Esophagus squamous epithelium (tissue), 5 donors: ENCODE results near the gene MCU. TPM values are rescaled to one million over a fixed set of nuclear protein-coding genes. Genes with fewer than 3 reads are reported as not detected.
"Not testable (repeated sequence)": the region's sequence is repeated elsewhere in the genome, so short reads cannot be mapped to it uniquely, and the experiment has no call there.

Source experiments
- DNase-seq: peaks from one replicate; lab custom pipeline; 2025; lab: John Stamatoyannopoulos, UW
- H3K27ac ChIP-seq, 4 donors: fragments of 200-600 bp; sonication (generic); one replicate each; pipeline ENCODE4 v1.5.1; 2016 to 2019; ENCODE audit warnings: mild to moderate bottlenecking in 1 of 4
- H3K27me3 ChIP-seq, 4 donors: fragments of 200-600 bp; sonication (generic); 1 replicate in 3 of 4; 2 replicates in 1 of 4; pipeline versions ENCODE4 v1.5.1 to v1.6.0; 2017 to 2021; ENCODE audit warnings: antibody characterized with exemption in 1 of 4
- H3K36me3 ChIP-seq, 3 donors: fragments of 200-600 bp; sonication (generic); one replicate each; pipeline ENCODE4 v1.5.1; 2016 to 2019
- H3K4me1 ChIP-seq, 3 donors: fragments of 200-600 bp; sonication (generic); one replicate each; pipeline ENCODE4 v1.5.1; 2017 to 2019
- H3K4me3 ChIP-seq, 4 donors: fragments of 200-600 bp; sonication (generic); 1 replicate in 3 of 4; 2 replicates in 1 of 4; pipeline ENCODE4 v1.5.1; 2016 to 2019; ENCODE audit warnings: mild to moderate bottlenecking in 2 of 4, moderate library complexity in 1 of 4
- H3K9me3 ChIP-seq, 3 donors: fragments of 200-600 bp; sonication (generic); one replicate each; pipeline ENCODE4 v1.5.1; 2016 to 2019
- POLR2A ChIP-seq, 4 donors: fragments of 450-650 bp; IDR thresholded peaks; one replicate each; pipeline ENCODE4 v1.6.1; 2017; ENCODE audit warnings: antibody characterized with exemption in 4 of 4, mild to moderate bottlenecking in 4 of 4, moderate library complexity in 3 of 4
- WGBS, 2 donors: methylation state at CpG; one replicate each; pipeline ENCODE4 v1.1.5; 2018; 5-methylcytosine and 5-hydroxymethylcytosine counted together
- intact Hi-C: fragments of 100-400 bp; cut with DNase I; formaldehyde crosslinking; loops from one replicate; pipeline ENCODE4 v1.15.0; 2022
- total RNA-seq, 4 donors: library from RNA; depleted of rRNA; stranded (reverse); fragments of >200 nt; gene quantifications; one replicate each; pipeline ENCODE4 v1.1.0, GENCODE V29; 2016
- TF ChIP-seq, protein P1 (sequence below), 6 experiments: fragments of 450-650 bp in 4 of 6; fragments of 200-600 bp in 2 of 6; sonication (generic) in 2 of 6; IDR thresholded peaks; one replicate each; pipeline ENCODE4 v1.5.1; 2016 to 2019; ENCODE audit warnings: antibody characterized with exemption in 6 of 6, mild to moderate bottlenecking in 4 of 6, moderate library complexity in 4 of 6
- donor health status: DM: yes; HTN: yes; CAD: no.

MCU gene
- total RNA-seq, 4 donors from 2014 or later: 19.9 to 30.0 (median 23.4) TPM

DNA sequence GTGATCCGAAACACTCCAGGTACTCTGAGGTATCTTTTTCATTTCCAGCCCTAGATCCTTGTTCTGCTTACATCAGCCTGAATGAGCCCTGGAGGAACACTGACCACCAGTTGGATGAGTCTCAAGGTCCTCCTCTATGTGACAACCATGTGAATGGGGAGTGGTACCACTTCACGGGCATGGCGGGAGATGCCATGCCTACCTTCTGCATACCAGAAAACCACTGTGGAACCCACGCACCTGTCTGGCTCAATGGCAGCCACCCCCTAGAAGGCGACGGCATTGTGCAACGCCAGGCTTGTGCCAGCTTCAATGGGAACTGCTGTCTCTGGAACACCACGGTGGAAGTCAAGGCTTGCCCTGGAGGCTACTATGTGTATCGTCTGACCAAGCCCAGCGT is 206.7 kb downstream of the MCU start:
- Histone ChIP-seq H3K4me3 (no peak overlapping the region), H3K27me3 (no peaks in the 10 kb centered on the region), H3K36me3 (no peaks in the 10 kb centered on the region), H3K27ac (no peak overlapping the region), H3K4me1 (no peaks in the 10 kb centered on the region), H3K9me3 (no peaks in the 10 kb centered on the region)
- intact Hi-C loops: no loop called here
- TF ChIP-seq, protein P1, sequence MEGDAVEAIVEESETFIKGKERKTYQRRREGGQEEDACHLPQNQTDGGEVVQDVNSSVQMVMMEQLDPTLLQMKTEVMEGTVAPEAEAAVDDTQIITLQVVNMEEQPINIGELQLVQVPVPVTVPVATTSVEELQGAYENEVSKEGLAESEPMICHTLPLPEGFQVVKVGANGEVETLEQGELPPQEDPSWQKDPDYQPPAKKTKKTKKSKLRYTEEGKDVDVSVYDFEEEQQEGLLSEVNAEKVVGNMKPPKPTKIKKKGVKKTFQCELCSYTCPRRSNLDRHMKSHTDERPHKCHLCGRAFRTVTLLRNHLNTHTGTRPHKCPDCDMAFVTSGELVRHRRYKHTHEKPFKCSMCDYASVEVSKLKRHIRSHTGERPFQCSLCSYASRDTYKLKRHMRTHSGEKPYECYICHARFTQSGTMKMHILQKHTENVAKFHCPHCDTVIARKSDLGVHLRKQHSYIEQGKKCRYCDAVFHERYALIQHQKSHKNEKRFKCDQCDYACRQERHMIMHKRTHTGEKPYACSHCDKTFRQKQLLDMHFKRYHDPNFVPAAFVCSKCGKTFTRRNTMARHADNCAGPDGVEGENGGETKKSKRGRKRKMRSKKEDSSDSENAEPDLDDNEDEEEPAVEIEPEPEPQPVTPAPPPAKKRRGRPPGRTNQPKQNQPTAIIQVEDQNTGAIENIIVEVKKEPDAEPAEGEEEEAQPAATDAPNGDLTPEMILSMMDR (IDR thresholded peaks at IDR 0.05): no peak
- no peak for TF ChIP-seq POLR2A (IDR thresholded peaks at IDR 0.05)
- 94% methylated on average over 3 to 10 of the region's 10 CpGs for WGBS, 2 donors
- no peak for DNase-seq

DNA sequence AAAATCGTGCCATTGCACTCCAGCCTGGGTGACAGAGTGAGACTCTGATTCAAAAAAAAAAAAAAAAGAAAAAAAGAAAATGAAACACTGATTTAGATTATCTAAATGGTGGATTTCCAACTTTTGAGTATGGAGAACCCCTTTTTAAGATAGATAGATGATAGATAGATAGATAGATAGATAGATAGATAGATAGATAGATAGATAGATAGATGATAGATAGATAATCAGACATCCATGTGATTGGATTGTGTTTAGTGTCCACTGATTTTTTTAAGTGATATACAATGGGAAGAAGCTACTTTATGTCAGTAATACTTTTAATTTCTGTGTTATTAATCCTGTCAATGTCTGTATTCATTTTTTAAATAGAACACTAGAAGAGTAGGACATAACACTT is 207.6 kb downstream of the MCU start:
- Histone ChIP-seq H3K9me3 (no peaks in the 10 kb centered on the region), H3K36me3 (no peaks in the 10 kb centered on the region), H3K27me3 (no peaks in the 10 kb centered on the region), H3K27ac (no peak overlapping the region), H3K4me3 (no peak overlapping the region), H3K4me1 (no peaks in the 10 kb centered on the region)
- 100% methylated on average over 1 of the region's 1 CpG for WGBS, 2 donors
- no peak for DNase-seq
- intact Hi-C loops: no loop called here
- no peak for TF ChIP-seq POLR2A (IDR thresholded peaks at IDR 0.05)
- TF ChIP-seq, protein P1 (IDR thresholded peaks at IDR 0.05): no peak

DNA sequence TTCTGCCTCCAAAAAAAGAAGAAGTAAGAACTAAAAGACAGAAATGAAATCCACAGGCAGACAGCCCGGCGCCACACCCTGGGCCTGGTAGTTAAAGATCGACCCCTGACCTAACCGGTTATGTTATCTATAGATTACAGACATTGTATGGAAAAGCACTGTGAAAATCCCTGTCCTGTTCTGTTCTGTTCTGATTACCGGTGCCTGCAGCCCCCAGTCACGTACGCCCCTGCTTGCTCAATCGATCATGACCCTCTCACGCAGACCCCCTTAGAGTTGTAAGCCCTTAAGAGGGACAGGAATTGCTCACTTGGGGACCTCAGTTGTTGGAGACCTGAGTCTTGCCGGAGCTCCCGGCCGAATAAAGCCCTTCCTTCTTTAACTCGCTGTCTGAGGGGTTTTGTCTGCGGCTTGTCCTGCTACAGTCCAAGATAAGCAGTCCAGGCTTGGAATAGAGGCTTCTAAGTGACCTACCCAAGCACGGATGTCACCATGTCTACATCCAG is 212.1 kb downstream of the MCU start:
- H3K4me1 ChIP-seq, H3K27ac ChIP-seq, H3K27me3 ChIP-seq, intact Hi-C loops, H3K4me3 ChIP-seq, DNase-seq, H3K36me3 ChIP-seq, H3K9me3 ChIP-seq: not testable (repeated sequence)
- 88 to 95% methylated on average over 11 to 12 of the region's 15 CpGs for WGBS, 2 donors

DNA sequence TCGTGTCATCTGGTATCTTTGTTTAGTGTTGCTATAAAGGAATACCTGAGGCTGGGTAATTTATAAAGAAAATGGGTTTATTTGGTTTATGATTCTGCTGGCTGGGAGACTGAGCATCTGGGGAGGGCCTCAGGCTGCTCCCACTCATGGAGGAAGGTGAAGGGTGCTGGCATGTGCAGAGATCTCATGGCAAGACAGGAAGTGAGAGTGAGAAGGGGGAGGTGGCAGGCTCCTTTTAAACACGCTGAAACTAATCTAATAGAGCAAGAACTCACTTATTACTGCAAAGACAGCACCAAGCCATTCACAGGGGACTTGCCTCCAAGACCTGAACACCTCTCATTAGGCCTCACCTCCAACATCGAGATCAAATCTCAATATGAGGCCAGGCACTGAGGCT is 212.9 kb downstream of the MCU start:
- TF ChIP-seq, protein P1 (IDR thresholded peaks at IDR 0.05): no peak
- no peak for TF ChIP-seq POLR2A (IDR thresholded peaks at IDR 0.05)
- H3K36me3 ChIP-seq: no peaks in the 10 kb centered on the region
- intact Hi-C loops: no loop called here
- no peaks in the 10 kb centered on the region for H3K4me1 ChIP-seq
- no peaks in the 10 kb centered on the region for H3K27me3 ChIP-seq
- DNase-seq: no peak
- 82 to 86% methylated on average over 3 of the region's 3 CpGs for WGBS, 2 donors
- H3K27ac ChIP-seq: no peak overlapping the region
- no peaks in the 10 kb centered on the region for H3K9me3 ChIP-seq
- H3K4me3 ChIP-seq: no peak overlapping the region

DNA sequence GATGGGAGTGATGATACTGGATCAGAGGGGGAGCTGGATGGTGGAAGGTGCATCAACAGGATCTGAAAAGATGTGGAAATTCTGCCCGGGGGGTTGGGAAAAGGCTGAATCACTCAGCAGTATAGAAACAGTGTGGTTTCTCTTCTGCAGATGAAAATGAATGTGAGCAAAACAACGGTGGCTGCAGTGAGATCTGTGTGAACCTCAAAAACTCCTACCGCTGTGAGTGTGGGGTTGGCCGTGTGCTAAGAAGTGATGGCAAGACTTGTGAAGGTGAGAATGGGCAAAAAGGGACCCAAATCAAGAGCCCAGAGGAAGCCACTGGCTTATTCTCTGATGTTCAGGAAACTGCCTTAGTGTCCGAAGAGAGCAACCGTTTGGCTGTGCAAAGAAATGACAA is 214.5 kb downstream of the MCU start:
- Histone ChIP-seq H3K4me1 (no peaks in the 10 kb centered on the region), H3K9me3 (no peaks in the 10 kb centered on the region), H3K4me3 (no peak overlapping the region), H3K27me3 (no peaks in the 10 kb centered on the region), H3K36me3 (no peaks in the 10 kb centered on the region), H3K27ac (no peak overlapping the region)
- intact Hi-C loops: no loop called here
- TF ChIP-seq, protein P1 (IDR thresholded peaks at IDR 0.05): no peak
- TF ChIP-seq POLR2A (IDR thresholded peaks at IDR 0.05): no peak
- DNase-seq: no peak
- WGBS, 2 donors: 76 to 89% methylated on average over 6 of the region's 6 CpGs

DNA sequence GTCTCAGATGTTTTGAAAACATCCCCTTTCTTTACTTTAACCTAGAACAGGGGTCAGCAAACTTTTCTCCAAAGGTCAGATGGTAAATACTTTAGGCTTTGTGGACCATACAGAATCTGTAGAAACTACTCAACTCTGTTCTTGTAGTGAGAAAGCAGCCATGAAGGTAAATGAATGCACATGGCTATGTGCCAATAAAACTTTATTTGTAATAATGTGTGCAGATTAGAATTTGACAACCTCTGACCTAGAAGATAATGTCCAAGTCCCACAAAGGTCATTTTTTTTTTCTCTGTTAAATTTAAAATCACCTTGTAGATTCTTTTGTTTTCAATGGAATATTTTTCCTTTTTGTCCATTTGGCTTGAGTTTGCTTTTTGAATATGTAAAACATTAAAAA is 218.8 kb downstream of the MCU start:
- no peaks in the 10 kb centered on the region for H3K4me1 ChIP-seq
- intact Hi-C loops: no loop called here
- TF ChIP-seq, protein P1 (IDR thresholded peaks at IDR 0.05): no peak
- TF ChIP-seq POLR2A (IDR thresholded peaks at IDR 0.05): no peak
- H3K9me3 ChIP-seq: no peaks in the 10 kb centered on the region
- H3K36me3 ChIP-seq: no peaks in the 10 kb centered on the region
- no peak for DNase-seq
- no peak overlapping the region for H3K27ac ChIP-seq
- H3K4me3 ChIP-seq: no peak overlapping the region
- H3K27me3 ChIP-seq: no peaks in the 10 kb centered on the region
